H9 (cell line): Measurements from ENCODE around the gene ANXA10. TPM values are rescaled to one million over a fixed set of nuclear protein-coding genes. Genes with fewer than 3 reads are reported as not detected.

ENCODE experiments used
- DNase-seq: peaks from one replicate; pipeline ENCODE4 v3.0.0-alpha.2; 2017
- H2AFZ ChIP-seq: one replicate; pipeline ENCODE4 v1.6.1; 2013; ENCODE audit warnings: mild to moderate bottlenecking, low read length, control low read depth, moderate library complexity
- H2AK5ac ChIP-seq: 2 replicates; pipeline ENCODE4 v1.6.1; 2013; ENCODE audit warnings: low read length, control low read depth, mixed read lengths; ENCODE audit not compliant: insufficient read length
- H2BK120ac ChIP-seq: one replicate; pipeline ENCODE4 v1.6.1; 2013; ENCODE audit warnings: low read depth, mild to moderate bottlenecking, low read length, control low read depth, inconsistent platforms; ENCODE audit not compliant: poor library complexity, severe bottlenecking
- H2BK12ac ChIP-seq: 2 replicates; pipeline ENCODE4 v1.6.1; 2013; ENCODE audit warnings: low read length, control low read depth, mixed read lengths, low read depth; ENCODE audit not compliant: insufficient read length
- H2BK15ac ChIP-seq: 2 replicates; pipeline ENCODE4 v1.6.1; 2013; ENCODE audit warnings: low read depth, low read length, control low read depth
- H2BK20ac ChIP-seq: one replicate; pipeline ENCODE4 v1.6.1; 2013; ENCODE audit warnings: low read depth, mild to moderate bottlenecking, low read length, control low read depth, inconsistent platforms; ENCODE audit not compliant: poor library complexity, severe bottlenecking
- H2BK5ac ChIP-seq: 2 replicates; pipeline ENCODE4 v1.6.1; 2013; ENCODE audit warnings: low read length, control low read depth, mixed read lengths; ENCODE audit not compliant: insufficient read length
- H3K14ac ChIP-seq: 2 replicates; pipeline ENCODE4 v1.6.1; 2013; ENCODE audit warnings: low read length, control low read depth; ENCODE audit not compliant: insufficient read depth
- H3K18ac ChIP-seq: 2 replicates; pipeline ENCODE4 v1.6.1; 2013; ENCODE audit warnings: low read depth, mild to moderate bottlenecking, mixed read lengths, low read length, control low read depth; ENCODE audit not compliant: insufficient read length
- H3K23ac ChIP-seq: 2 replicates; pipeline ENCODE4 v1.6.1; 2013; ENCODE audit warnings: low read length, control low read depth, mixed read lengths, low read depth; ENCODE audit not compliant: insufficient read length
- H3K23me2 ChIP-seq: 2 replicates; pipeline ENCODE4 v1.6.1; 2013; ENCODE audit warnings: low read depth, mild to moderate bottlenecking, mixed read lengths, low read length, control low read depth; ENCODE audit not compliant: insufficient read length, poor library complexity, severe bottlenecking
- H3K27ac ChIP-seq: 2 replicates; pipeline ENCODE4 v1.5.1; 2013; ENCODE audit warnings: low read length, control low read depth, mixed read lengths, low read depth; ENCODE audit not compliant: insufficient read length
- H3K27me3 ChIP-seq: 2 replicates; pipeline ENCODE4 v1.6.1; 2013; ENCODE audit warnings: low read length, control low read depth, inconsistent platforms; ENCODE audit not compliant: insufficient read depth
- H3K4ac ChIP-seq: 2 replicates; pipeline ENCODE4 v1.6.1; 2013; ENCODE audit warnings: low read depth, mild to moderate bottlenecking, control low read depth, inconsistent platforms, low read length, moderate library complexity
- H3K4me1 ChIP-seq: 2 replicates; pipeline ENCODE4 v1.6.1; 2013; ENCODE audit warnings: low read length, control low read depth, inconsistent platforms; ENCODE audit not compliant: insufficient read depth
- H3K4me2 ChIP-seq: 2 replicates; pipeline ENCODE4 v1.6.1; 2013; ENCODE audit warnings: low read length, control low read depth, mixed read lengths; ENCODE audit not compliant: insufficient read length, insufficient read depth
- H3K56ac ChIP-seq: 2 replicates; pipeline ENCODE4 v1.6.1; 2013; ENCODE audit warnings: low read depth, mild to moderate bottlenecking, mixed read lengths, low read length, control low read depth; ENCODE audit not compliant: insufficient read length
- H3K79me1 ChIP-seq: 2 replicates; pipeline ENCODE4 v1.6.1; 2013; ENCODE audit warnings: low read depth, mild to moderate bottlenecking, moderate library complexity, low read length, control low read depth, inconsistent platforms; ENCODE audit not compliant: insufficient read depth, poor library complexity, severe bottlenecking
- H3K79me2 ChIP-seq: 2 replicates; pipeline ENCODE4 v1.6.1; 2013; ENCODE audit warnings: low read length, control low read depth, inconsistent platforms; ENCODE audit not compliant: insufficient read depth
- H3K9ac ChIP-seq: 2 replicates; pipeline ENCODE4 v1.6.1; 2013; ENCODE audit warnings: low read length, control low read depth, mixed read lengths; ENCODE audit not compliant: insufficient read length; ENCODE audit errors: extremely low read depth
- H3K9me3 ChIP-seq: one replicate; pipeline ENCODE4 v1.6.1; 2013; ENCODE audit warnings: low read depth, low read length, inconsistent platforms; ENCODE audit not compliant: control insufficient read depth
- H3T11ph ChIP-seq: one replicate; pipeline ENCODE4 v1.6.1; 2013; ENCODE audit warnings: mild to moderate bottlenecking, low read length, control low read depth, inconsistent platforms
- H4K20me1 ChIP-seq: one replicate; pipeline ENCODE4 v1.6.1; 2013; ENCODE audit not compliant: control insufficient read depth, insufficient read length, insufficient read depth
- H4K5ac ChIP-seq: 2 replicates; pipeline ENCODE4 v1.6.1; 2013; ENCODE audit warnings: low read depth, mild to moderate bottlenecking, mixed read lengths, low read length, control low read depth; ENCODE audit not compliant: insufficient read length
- H4K8ac ChIP-seq: replicated peaks from 2 replicates; pipeline ENCODE4 v1.6.1; 2013; ENCODE audit warnings: low read length, control low read depth, mixed read lengths, low read depth; ENCODE audit not compliant: insufficient read length
- H4K91ac ChIP-seq: 2 replicates; pipeline ENCODE4 v1.6.1; 2013; ENCODE audit warnings: low read depth, mild to moderate bottlenecking, moderate library complexity, mixed read lengths, low read length, control low read depth; ENCODE audit not compliant: insufficient read length
- H3K27ac Mint-ChIP-seq, 3 experiments: 2 replicates in 2 of 3; 3 replicates in 1 of 3; pipeline ENCODE4 v1.8.0; 2020 to 2021; ENCODE audit warnings: mixed read lengths in 3 of 3, mild to moderate bottlenecking in 1 of 3, moderate library complexity in 1 of 3
- H3K27me3 Mint-ChIP-seq: 2 replicates; pipeline ENCODE4 v1.8.0; 2021; ENCODE audit warnings: low read depth, mild to moderate bottlenecking, moderate library complexity, mixed read lengths
- H3K36me3 Mint-ChIP-seq, 3 experiments: 2 replicates in 2 of 3; 3 replicates in 1 of 3; pipeline ENCODE4 v1.8.0; 2020 to 2021; ENCODE audit warnings: low read depth in 3 of 3, mixed read lengths in 3 of 3; ENCODE audit not compliant: insufficient read depth in 1 of 3
- H3K4me1 Mint-ChIP-seq, 2 experiments: 2 replicates each; pipeline ENCODE4 v1.8.0; 2020; ENCODE audit warnings: mixed read lengths in 2 of 2
- H3K4me3 Mint-ChIP-seq, 2 experiments: 2 replicates in 1 of 2; 3 replicates in 1 of 2; pipeline ENCODE4 v1.8.0; 2020 to 2021; ENCODE audit warnings: mild to moderate bottlenecking in 2 of 2, mixed read lengths in 2 of 2, moderate library complexity in 1 of 2
- H3K9me3 Mint-ChIP-seq, 2 experiments: 2 replicates in 1 of 2; 3 replicates in 1 of 2; pipeline ENCODE4 v1.8.0; 2020; ENCODE audit warnings: mild to moderate bottlenecking in 2 of 2, mixed read lengths in 2 of 2, moderate library complexity in 1 of 2
- CTCF ChIP-seq: fragments of 200-600 bp; sonication (generic); conservative IDR thresholded peaks from 3 replicates; pipeline ENCODE4 v1.8.0; 2021; ENCODE audit warnings: antibody characterized with exemption, mild to moderate bottlenecking
- WGBS: extraction: QIAGEN DNeasy Blood & Tissue Kit; methylation state at CpG from one replicate; pipeline ENCODE4 v1.1.7; 2013; ENCODE audit warnings: missing lambda C conversion rate, low lambda C conversion rate, mixed read lengths; ENCODE audit not compliant: insufficient read length; ENCODE audit errors: extremely low coverage; 5-methylcytosine and 5-hydroxymethylcytosine counted together
- total RNA-seq: library from RNA; stranded (reverse); gene quantifications from 2 replicates; pipeline ENCODE4 v1.2.1, GENCODE V29; 2021

ANXA10 gene
- total RNA-seq, 1 experiment from 2014 or later = not detected

- no peak overlapping the region for H4K91ac ChIP-seq
- no peak overlapping the region for H2BK5ac ChIP-seq
- no peaks in the 10 kb centered on the region for H3K9me3 ChIP-seq
- H4K20me1 ChIP-seq = no peaks in the 10 kb centered on the region
- no peak overlapping the region for H3K18ac ChIP-seq
- H4K5ac ChIP-seq = no peak overlapping the region
- H3K9me3 Mint-ChIP-seq = peaks cover 0 to 4% of the 10 kb centered on the region in 2 experiments; a peak in 1 of 5 replicates
- no peak overlapping the region for H4K8ac ChIP-seq
- no peak overlapping the region for H2BK20ac ChIP-seq
- H3K4me2 ChIP-seq = no peak overlapping the region
- H2BK15ac ChIP-seq = no peak overlapping the region
- no peaks in the 10 kb centered on the region for H3K79me1 ChIP-seq
- TF ChIP-seq CTCF = no peak
- H3K14ac ChIP-seq = no peak overlapping the region
- H3K4ac ChIP-seq = no peak overlapping the region
- H2AK5ac ChIP-seq = no peak overlapping the region
- H3K36me3 Mint-ChIP-seq = no peaks in the 10 kb centered on the region
- no peaks in the 10 kb centered on the region for H3K4me1 Mint-ChIP-seq
- H2BK120ac ChIP-seq = no peak overlapping the region
- WGBS = no CpG with 5 or more reads among the region's 1 CpG
- no peak overlapping the region for H2AFZ ChIP-seq
- H3K27ac ChIP-seq = no peak overlapping the region
- H3K27me3 ChIP-seq = no peaks in the 10 kb centered on the region
- H3K9ac ChIP-seq = no peak overlapping the region
- H3K79me2 ChIP-seq = no peaks in the 10 kb centered on the region
- no peak for DNase-seq
- no peak overlapping the region for H3K23ac ChIP-seq
- H3K56ac ChIP-seq = no peak overlapping the region
- no peak overlapping the region for H3K4me3 Mint-ChIP-seq
- no peaks in the 10 kb centered on the region for H3K23me2 ChIP-seq
- H3K4me1 ChIP-seq = no peaks in the 10 kb centered on the region
- H3K27ac Mint-ChIP-seq = no peak overlapping the region
- no peak overlapping the region for H3T11ph ChIP-seq
- no peak overlapping the region for H2BK12ac ChIP-seq
- no peaks in the 10 kb centered on the region for H3K27me3 Mint-ChIP-seq
Observed at GRCh38 chr4:168098248-168098717, 5.9 kb downstream of the ANXA10 start.
